GM23338 (cell line): Measurements from ENCODE around the gene IKBKE. TPM values are rescaled to one million over a fixed set of nuclear protein-coding genes. Genes with fewer than 3 reads are reported as not detected.

ENCODE experiments used
- ATAC-seq: fragments of 200-7000 bp; cut with Tn5 transposase; 3 replicates; pipeline ENCODE4 v1.9.1; 2020
- DNase-seq: peaks from one replicate; pipeline ENCODE4 v3.0.0-alpha.2; 2015; ENCODE audit warnings: low spot score
- H2AFZ ChIP-seq: fragments of 200-600 bp; sonication (generic); 2 replicates; pipeline ENCODE4 v1.8.0; 2016; ENCODE audit warnings: antibody characterized with exemption, mild to moderate bottlenecking, moderate library complexity
- H3F3A ChIP-seq: fragments of 200-600 bp; sonication (generic); replicated peaks from 2 replicates; pipeline ENCODE4 v1.8.0; 2017; ENCODE audit warnings: antibody characterized with exemption, mixed run types, low read depth
- H3K27ac ChIP-seq: fragments of 200-600 bp; sonication (generic); 2 replicates; pipeline ENCODE4 v1.6.1; 2016; ENCODE audit warnings: low read depth
- H3K27me3 ChIP-seq: fragments of 200-600 bp; sonication (generic); 2 replicates; pipeline ENCODE4 v1.8.0; 2016; ENCODE audit warnings: mild to moderate bottlenecking, mixed run types, moderate library complexity; ENCODE audit not compliant: insufficient read depth
- H3K36me3 ChIP-seq: fragments of 200-600 bp; sonication (generic); 2 replicates; pipeline ENCODE4 v1.8.0; 2016; ENCODE audit warnings: mild to moderate bottlenecking; ENCODE audit not compliant: insufficient read depth
- H3K4me1 ChIP-seq: fragments of 200-600 bp; sonication (generic); 2 replicates; pipeline ENCODE4 v1.8.0; 2016; ENCODE audit warnings: mild to moderate bottlenecking, moderate library complexity; ENCODE audit not compliant: insufficient read depth
- H3K4me2 ChIP-seq: fragments of 200-600 bp; sonication (generic); 2 replicates; pipeline ENCODE4 v1.7.1; 2017; ENCODE audit warnings: mixed run types
- H3K4me3 ChIP-seq: fragments of 200-600 bp; sonication (generic); 2 replicates; pipeline ENCODE4 v1.6.1; 2016; ENCODE audit warnings: mixed run types
- H3K79me2 ChIP-seq: fragments of 200-600 bp; sonication (generic); replicated peaks from 2 replicates; pipeline ENCODE4 v1.8.0; 2017; ENCODE audit warnings: mild to moderate bottlenecking; ENCODE audit not compliant: insufficient read depth
- H3K9me2 ChIP-seq: fragments of 200-600 bp; sonication (generic); 2 replicates; pipeline ENCODE4 v1.8.0; 2017; ENCODE audit not compliant: insufficient read depth
- H4K20me1 ChIP-seq: fragments of 200-600 bp; sonication (generic); replicated peaks from 2 replicates; pipeline ENCODE4 v1.8.0; 2017; ENCODE audit warnings: mild to moderate bottlenecking; ENCODE audit not compliant: insufficient read depth
- H3K27ac Mint-ChIP-seq: 2 replicates; pipeline ENCODE4 v1.8.0; 2020; ENCODE audit warnings: inconsistent platforms, mild to moderate bottlenecking, moderate library complexity, mixed read lengths
- H3K27me3 Mint-ChIP-seq: 3 replicates; pipeline ENCODE4 v1.8.0; 2022; ENCODE audit warnings: low read depth, mild to moderate bottlenecking, moderate library complexity, mixed read lengths, inconsistent platforms; ENCODE audit not compliant: insufficient read depth, poor library complexity
- H3K36me3 Mint-ChIP-seq: 3 replicates; pipeline ENCODE4 v1.8.0; 2021; ENCODE audit warnings: low read depth, mild to moderate bottlenecking, inconsistent platforms, moderate library complexity, mixed read lengths
- H3K4me1 Mint-ChIP-seq: 3 replicates; pipeline ENCODE4 v1.8.0; 2020; ENCODE audit warnings: mild to moderate bottlenecking, inconsistent platforms, mixed read lengths
- H3K4me3 Mint-ChIP-seq: 3 replicates; pipeline ENCODE4 v1.8.0; 2021; ENCODE audit warnings: moderate library complexity, mild to moderate bottlenecking, inconsistent platforms, mixed read lengths
- H3K9me3 Mint-ChIP-seq: 3 replicates; pipeline ENCODE4 v1.8.0; 2020; ENCODE audit warnings: moderate library complexity, mild to moderate bottlenecking, inconsistent platforms, mixed read lengths
- CREB1 ChIP-seq: fragments of 250-450 bp; sonication (Bioruptor Pico); IDR thresholded peaks from 2 replicates; pipeline ENCODE4 v1.5.0; 2020; ENCODE audit warnings: low read depth, mild to moderate bottlenecking, moderate library complexity
- CTCF ChIP-seq, 2 experiments: fragments of 200-600 bp in 1 of 2; sonication (generic) in 1 of 2; conservative IDR thresholded peaks; 2 replicates each; pipeline versions ENCODE4 v1.5.1 to v1.6.1; 2016 to 2017; ENCODE audit warnings: antibody characterized with exemption in 2 of 2, low read depth in 2 of 2, mild to moderate bottlenecking in 2 of 2, moderate library complexity in 1 of 2
- EZH2 ChIP-seq: fragments of 200-600 bp; sonication (generic); IDR thresholded peaks from one replicate; pipeline ENCODE4 v1.8.0; 2017; ENCODE audit warnings: antibody characterized with exemption, mild to moderate bottlenecking, low read depth; ENCODE audit not compliant: unreplicated experiment
- EZH2phosphoT487 ChIP-seq: fragments of 200-600 bp; sonication (generic); IDR thresholded peaks from one replicate; pipeline ENCODE4 v1.8.1; 2018; ENCODE audit warnings: antibody characterized with exemption; ENCODE audit not compliant: unreplicated experiment
- JUNB ChIP-seq: IDR thresholded peaks from one replicate; pipeline ENCODE4 v1.6.1; 2016; ENCODE audit warnings: antibody characterized with exemption; ENCODE audit not compliant: unreplicated experiment
- NANOG ChIP-seq: IDR thresholded peaks from 2 replicates; pipeline ENCODE4 v1.6.1; 2016; ENCODE audit warnings: antibody characterized with exemption, borderline replicate concordance
- REST ChIP-seq: IDR thresholded peaks from one replicate; pipeline ENCODE4 v1.6.1; 2018; ENCODE audit warnings: antibody characterized with exemption; ENCODE audit not compliant: unreplicated experiment
- ZNF331 ChIP-seq: fragments of 250-450 bp; sonication (Bioruptor Pico); IDR thresholded peaks from 2 replicates; pipeline ENCODE4 v1.5.0; 2020; ENCODE audit warnings: low read depth, mild to moderate bottlenecking, moderate library complexity
- polyA plus RNA-seq: library from polyadenylated mRNA; unstranded; fragments of >200 nt; fragmentation: Nextera tagmentation; extraction: Ambion mirVana; gene quantifications from 2 replicates; pipeline ENCODE4 v1.2.1, GENCODE V29; 2016
- total RNA-seq: library from RNA; depleted of rRNA; stranded (reverse); fragments of >200 nt; shearing (Covaris generic); gene quantifications from 2 replicates; pipeline ENCODE4 v1.2.3, GENCODE V29; 2014
- TF ChIP-seq, protein P1 (sequence below): fragments of 250-450 bp; sonication (Bioruptor Pico); IDR thresholded peaks from 2 replicates; pipeline ENCODE4 v1.5.0; 2020; ENCODE audit warnings: mild to moderate bottlenecking, moderate library complexity

IKBKE gene
- total and polyA plus RNA-seq, 2 experiments from 2014 or later: 4.8 to 11.1 TPM

DNA sequence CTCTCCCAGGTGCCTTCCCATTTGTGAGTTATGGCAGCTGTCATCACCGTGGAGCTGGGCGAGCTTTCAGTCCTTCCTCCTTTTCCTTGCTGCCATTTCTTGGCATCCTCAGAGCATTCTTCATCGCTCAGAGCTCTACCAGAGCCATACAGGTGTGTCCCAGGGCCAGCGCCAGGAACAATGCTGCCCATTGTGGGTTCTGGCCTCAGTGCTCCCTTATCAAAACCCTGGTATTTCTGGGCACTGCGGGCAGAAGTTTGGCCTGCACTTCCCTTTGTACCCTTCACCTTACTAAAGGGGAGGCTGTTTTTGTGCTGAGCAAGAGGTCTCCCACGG lies 65.5 kb downstream of the IKBKE start:
- H3K4me1 ChIP-seq: peaks cover 3% of the 10 kb centered on the region; the same call in 1 of the 2 replicates
- H3K4me3 ChIP-seq: no peak overlapping the region
- no peaks in the 10 kb centered on the region for H3F3A ChIP-seq
- Mint-ChIP-seq H3K36me3 (no peaks in the 10 kb centered on the region), H3K27ac (no peak overlapping the region; the same call in 1 of the 2 replicates), H3K27me3 (peaks cover 7% of the 10 kb centered on the region), H3K4me1 (peaks cover 10% of the 10 kb centered on the region), H3K9me3 (no peaks in the 10 kb centered on the region), H3K4me3 (no peak overlapping the region)
- no peaks in the 10 kb centered on the region for H3K27me3 ChIP-seq
- no peaks in the 10 kb centered on the region for H3K79me2 ChIP-seq
- no peak for TF ChIP-seq CTCF (conservative IDR thresholded peaks at IDR 0.05; ENCODE audit: low read depth in 2 of 2)
- TF ChIP-seq REST: no peak
- TF ChIP-seq, protein P1, sequence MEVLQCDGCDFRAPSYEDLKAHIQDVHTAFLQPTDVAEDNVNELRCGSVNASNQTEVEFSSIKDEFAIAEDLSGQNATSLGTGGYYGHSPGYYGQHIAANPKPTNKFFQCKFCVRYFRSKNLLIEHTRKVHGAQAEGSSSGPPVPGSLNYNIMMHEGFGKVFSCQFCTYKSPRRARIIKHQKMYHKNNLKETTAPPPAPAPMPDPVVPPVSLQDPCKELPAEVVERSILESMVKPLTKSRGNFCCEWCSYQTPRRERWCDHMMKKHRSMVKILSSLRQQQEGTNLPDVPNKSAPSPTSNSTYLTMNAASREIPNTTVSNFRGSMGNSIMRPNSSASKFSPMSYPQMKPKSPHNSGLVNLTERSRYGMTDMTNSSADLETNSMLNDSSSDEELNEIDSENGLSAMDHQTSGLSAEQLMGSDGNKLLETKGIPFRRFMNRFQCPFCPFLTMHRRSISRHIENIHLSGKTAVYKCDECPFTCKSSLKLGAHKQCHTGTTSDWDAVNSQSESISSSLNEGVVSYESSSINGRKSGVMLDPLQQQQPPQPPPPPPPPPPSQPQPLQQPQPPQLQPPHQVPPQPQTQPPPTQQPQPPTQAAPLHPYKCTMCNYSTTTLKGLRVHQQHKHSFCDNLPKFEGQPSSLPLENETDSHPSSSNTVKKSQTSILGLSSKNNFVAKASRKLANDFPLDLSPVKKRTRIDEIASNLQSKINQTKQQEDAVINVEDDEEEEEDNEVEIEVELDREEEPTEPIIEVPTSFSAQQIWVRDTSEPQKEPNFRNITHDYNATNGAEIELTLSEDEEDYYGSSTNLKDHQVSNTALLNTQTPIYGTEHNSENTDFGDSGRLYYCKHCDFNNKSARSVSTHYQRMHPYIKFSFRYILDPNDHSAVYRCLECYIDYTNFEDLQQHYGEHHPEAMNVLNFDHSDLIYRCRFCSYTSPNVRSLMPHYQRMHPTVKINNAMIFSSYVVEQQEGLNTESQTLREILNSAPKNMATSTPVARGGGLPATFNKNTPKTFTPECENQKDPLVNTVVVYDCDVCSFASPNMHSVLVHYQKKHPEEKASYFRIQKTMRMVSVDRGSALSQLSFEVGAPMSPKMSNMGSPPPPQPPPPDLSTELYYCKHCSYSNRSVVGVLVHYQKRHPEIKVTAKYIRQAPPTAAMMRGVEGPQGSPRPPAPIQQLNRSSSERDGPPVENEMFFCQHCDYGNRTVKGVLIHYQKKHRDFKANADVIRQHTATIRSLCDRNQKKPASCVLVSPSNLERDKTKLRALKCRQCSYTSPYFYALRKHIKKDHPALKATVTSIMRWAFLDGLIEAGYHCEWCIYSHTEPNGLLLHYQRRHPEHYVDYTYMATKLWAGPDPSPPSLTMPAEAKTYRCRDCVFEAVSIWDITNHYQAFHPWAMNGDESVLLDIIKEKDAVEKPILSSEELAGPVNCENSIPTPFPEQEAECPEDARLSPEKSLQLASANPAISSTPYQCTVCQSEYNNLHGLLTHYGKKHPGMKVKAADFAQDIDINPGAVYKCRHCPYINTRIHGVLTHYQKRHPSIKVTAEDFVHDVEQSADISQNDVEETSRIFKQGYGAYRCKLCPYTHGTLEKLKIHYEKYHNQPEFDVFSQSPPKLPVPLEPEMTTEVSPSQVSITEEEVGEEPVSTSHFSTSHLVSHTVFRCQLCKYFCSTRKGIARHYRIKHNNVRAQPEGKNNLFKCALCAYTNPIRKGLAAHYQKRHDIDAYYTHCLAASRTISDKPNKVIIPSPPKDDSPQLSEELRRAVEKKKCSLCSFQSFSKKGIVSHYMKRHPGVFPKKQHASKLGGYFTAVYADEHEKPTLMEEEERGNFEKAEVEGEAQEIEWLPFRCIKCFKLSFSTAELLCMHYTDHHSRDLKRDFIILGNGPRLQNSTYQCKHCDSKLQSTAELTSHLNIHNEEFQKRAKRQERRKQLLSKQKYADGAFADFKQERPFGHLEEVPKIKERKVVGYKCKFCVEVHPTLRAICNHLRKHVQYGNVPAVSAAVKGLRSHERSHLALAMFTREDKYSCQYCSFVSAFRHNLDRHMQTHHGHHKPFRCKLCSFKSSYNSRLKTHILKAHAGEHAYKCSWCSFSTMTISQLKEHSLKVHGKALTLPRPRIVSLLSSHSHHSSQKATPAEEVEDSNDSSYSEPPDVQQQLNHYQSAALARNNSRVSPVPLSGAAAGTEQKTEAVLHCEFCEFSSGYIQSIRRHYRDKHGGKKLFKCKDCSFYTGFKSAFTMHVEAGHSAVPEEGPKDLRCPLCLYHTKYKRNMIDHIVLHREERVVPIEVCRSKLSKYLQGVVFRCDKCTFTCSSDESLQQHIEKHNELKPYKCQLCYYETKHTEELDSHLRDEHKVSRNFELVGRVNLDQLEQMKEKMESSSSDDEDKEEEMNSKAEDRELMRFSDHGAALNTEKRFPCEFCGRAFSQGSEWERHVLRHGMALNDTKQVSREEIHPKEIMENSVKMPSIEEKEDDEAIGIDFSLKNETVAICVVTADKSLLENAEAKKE (CRISPR knock-in tag): no peak
- TF ChIP-seq CREB1 (CRISPR knock-in tag): no peak
- no peak for TF ChIP-seq EZH2phosphoT487
- no peak for TF ChIP-seq ZNF331 (CRISPR knock-in tag)
- no peak for TF ChIP-seq EZH2
- no peak for TF ChIP-seq NANOG
- no peak for TF ChIP-seq JUNB
- H3K9me2 ChIP-seq: no peaks in the 10 kb centered on the region
- no peak overlapping the region for H3K4me2 ChIP-seq
- no peak for ATAC-seq
- no peaks in the 10 kb centered on the region for H3K36me3 ChIP-seq
- no peak overlapping the region for H3K27ac ChIP-seq
- H4K20me1 ChIP-seq: no peaks in the 10 kb centered on the region
- H2AFZ ChIP-seq: no peak overlapping the region
- DNase-seq: no peak
